ENCODE measurements around the gene ARPP21. TPM values are rescaled to one million over a fixed set of nuclear protein-coding genes. Genes with fewer than 3 reads are reported as not detected.

The ARPP21 gene
- total RNA-seq, 1 experiment from 2014 or later, result not detected

DNA sequence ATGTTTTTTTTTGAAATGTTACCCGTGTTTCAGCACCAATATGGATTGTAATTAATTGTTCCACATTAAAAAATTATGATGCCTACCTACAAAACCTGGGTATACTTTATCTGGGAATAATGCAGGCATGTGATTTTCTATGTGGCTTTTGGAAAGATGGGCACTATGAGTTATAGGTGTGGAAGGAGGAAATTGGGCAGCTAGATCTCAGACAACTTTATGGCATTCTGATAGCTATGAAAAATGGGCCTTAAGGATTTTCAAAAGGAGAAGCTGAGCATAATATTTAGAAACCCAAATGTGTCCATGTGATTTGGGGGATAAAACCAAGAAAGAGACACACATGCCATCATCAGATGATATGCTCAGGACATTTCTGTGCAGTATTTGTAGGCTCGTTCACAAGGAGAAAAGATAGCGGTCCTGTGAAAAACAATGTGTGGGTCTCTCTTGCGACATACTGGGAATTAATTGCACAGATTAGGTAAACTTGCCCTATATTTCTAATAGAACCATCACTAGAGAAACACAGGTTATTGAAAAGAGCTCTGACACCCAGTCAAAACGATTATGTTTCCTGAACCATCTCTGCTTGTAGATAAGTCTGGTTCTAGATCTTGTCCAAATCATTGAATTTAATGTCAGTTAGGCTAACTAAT is 35.3 kb downstream of the ARPP21 start:
- no peak for DNase-seq (ENCODE audit: extremely low read depth, low read depth)

DNA sequence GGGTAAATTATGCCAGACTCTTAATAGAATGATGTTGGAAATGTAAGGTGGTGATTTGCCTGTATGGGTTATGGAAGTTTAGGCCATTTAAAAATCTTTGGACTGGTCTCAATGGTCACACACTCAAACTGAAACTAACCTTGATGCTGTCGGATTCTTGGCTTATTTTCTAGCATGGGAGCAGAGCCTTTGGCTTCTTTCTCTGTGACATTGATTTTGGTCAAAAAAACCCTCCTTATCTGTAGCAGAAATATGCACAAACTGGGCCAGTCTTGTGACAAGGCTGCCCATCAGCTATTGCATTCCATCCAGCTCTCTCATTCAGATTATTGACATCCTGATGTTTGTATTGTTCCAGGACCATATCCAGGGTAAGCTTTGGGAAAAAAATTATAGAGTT is 35.9 kb downstream of the ARPP21 start:
- no peak for DNase-seq (ENCODE audit: extremely low read depth, low read depth)

DNA sequence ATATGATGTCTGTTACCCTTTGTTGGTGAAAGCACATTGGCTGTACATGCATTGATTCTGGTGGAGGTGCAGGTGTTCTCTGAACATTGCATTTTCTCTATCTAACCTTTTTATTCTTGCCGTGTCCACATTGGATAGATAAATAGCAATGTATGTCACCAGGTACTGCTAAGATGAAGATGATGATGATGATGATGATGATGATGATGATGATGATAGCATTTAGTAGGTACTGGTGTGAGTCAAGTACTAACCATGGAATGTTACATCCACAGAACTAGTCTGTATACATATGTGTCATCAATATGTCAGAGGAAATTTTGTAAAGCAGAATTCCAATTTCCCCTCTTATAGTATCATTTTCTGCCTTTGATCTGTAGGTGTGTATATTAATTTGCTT is 36.3 kb downstream of the ARPP21 start:
- no peak for DNase-seq (ENCODE audit: extremely low read depth, low read depth)

DNA sequence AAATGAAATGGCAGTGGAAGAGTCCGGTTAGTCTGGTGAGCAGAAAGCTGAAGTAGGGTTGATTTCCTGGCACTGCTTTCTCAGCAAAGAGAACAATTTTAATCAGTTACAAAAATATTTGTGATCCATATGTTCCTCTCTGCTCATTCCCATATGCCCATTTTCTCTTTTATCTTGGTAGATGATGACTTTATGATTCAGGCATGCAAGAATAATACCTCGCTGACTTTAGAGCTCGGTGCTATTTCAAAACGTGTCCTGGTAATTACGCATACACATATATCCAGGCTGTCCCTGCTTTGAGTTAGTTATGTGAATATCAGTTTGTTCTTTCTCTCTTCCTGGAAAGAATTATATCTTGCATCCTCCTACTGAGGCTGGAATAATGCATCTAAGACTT is 38.5 kb downstream of the ARPP21 start:
- no peak for DNase-seq (ENCODE audit: extremely low read depth, low read depth)

DNA sequence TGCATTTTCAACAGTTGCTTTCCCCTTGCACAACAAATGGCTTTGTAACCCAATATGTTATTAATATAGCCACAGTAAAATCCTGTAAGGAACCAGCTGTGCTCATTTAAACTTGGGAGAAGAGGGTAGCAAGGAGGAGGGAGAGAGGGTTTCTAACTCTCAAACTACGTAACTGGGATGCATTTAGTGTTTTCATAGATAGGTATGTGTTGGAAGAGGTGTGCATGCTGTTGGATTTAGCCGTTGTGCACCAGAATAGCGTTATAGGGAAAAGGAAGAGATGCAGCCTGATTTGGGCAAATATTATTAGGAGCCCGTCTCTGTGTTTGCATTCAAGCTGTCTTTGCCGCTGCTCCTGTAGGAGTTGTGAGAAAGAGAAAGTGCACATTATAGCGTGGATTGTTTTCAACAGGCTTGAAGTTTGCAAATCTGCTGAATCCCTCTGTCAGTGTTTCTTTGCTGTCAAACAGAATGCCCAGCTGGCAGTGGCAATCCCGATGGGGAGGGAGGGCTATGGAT is 39.4 kb downstream of the ARPP21 start:
- DNase-seq (ENCODE audit: extremely low read depth, low read depth), result no peak

DNA sequence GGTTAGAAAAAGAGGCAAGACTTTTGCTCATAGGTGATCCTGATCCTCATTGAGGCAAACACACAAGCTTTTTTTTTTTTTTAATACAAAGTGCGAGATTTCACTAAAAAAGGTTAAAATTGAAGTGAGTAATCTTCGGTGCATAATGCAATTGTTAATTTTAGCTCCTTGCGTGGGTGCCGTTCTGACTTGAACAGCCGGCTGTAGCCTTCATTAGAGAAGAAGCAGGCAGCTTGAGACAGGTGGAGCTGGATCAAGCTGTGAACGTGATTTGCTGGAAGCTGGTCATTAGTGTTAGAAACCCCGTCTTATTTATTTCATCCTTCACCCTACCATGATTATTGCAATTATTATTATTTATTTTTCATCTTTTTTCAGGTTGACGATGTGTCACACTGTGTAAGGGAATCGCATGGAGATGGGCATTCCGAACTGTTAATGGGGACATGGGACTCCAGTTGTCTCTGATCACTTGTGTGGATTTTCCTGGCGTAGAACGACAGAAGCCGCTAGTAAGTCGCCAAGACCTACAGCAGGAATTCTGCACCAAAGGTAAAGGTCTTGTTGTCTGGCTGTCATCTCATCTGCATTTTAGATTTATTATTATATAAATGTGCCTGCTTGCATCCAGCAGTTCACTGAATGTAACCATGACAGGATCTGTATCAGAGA is 40.2 kb downstream of the ARPP21 start:
- DNase-seq (ENCODE audit: extremely low read depth, low read depth), result no peak

DNA sequence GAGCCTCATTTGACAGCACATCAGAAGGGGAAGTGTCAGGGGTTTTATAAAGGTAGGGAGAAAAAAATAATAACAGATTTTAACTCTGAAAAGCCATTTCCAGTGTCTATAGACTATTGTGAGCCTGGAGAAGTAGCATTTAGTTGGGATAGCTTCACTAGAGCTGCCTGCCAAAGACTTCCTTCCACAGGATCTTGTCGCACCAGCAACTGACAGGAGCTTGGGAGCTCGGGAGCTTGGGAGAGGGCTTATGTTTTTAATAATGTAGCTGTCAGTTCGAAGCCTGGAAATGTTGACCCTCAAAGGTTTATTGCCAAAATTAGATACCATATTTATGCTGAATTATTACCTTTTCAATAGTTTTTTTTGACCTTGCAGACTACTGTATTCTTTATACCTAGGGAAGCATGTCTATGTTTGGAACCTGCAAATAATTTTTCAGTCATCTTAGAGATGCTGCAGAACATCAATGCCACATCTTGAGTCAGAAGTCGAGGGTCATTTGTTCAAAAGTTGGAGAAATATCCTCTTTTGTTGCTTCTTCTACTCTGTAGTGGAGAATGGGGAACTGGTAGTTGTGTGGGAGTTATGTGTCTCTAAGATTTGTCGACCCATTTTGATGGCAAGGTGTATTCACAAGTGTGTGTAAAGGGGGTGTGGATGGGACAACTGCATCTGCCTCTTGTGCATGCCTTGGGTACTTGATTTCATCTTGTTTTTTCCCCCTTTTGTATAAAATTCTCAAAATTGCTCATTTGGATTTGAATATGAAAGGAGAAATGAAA is 41.7 kb downstream of the ARPP21 start:
- no peak for DNase-seq (ENCODE audit: extremely low read depth, low read depth)

DNA sequence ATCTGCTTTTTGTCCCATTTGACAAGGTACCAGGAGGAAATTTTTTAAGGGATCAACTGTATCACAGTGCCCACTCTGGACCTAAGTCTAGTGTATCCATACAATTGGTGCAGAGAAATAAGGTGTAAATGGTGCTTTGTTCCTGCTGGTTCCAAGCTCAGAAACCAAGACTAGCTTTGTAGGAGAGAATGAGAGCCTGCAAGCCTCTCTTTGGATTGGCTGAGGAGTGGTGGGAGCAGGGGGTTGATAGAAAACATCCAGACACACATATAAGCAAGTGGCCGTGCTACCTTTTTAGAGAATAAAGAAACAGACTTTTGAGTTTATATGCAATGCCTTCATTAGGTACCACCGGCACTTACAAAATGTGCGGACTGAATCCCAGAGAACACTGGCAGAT is 45.8 kb downstream of the ARPP21 start:
- no peak for DNase-seq (ENCODE audit: extremely low read depth, low read depth)

DNA sequence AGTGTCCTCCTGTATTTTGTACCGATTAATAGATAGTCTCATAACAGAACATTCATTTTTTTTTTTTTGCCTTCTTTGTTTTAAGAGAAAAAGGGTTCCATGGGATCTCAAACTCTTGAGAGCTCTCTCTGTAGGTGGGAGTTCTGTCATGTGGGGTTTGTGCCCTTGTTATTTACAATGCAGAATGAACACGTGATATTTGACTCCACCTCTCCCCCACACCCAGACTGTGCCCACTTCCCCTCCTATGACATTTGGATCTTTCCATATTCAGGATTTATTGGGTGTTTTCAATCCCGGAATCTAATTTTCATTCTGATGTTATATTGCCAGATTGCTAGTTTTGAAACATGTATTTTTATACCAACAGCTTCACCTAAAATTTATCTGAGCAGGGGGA is 49.5 kb downstream of the ARPP21 start:
- no peak for DNase-seq (ENCODE audit: extremely low read depth, low read depth)

DNA sequence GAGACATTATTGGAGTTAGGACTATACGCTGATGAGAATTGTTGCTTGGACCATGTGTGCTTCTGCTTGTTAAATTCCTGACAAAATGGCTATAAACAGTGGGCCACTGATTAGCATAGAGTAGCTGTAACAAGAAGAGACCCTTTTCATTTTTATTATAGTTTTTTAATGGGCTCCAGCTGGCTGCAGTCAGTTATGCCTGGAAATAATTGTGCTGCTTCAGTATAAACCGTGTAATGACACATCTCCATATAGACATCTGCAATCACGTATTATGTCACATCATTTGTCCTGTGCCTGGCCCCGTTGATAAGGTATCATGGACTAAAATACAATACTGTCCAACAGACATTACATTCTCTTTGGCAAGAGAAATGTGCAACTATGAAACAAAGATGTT is 50.9 kb downstream of the ARPP21 start:
- DNase-seq (ENCODE audit: extremely low read depth, low read depth), result no peak

DNA sequence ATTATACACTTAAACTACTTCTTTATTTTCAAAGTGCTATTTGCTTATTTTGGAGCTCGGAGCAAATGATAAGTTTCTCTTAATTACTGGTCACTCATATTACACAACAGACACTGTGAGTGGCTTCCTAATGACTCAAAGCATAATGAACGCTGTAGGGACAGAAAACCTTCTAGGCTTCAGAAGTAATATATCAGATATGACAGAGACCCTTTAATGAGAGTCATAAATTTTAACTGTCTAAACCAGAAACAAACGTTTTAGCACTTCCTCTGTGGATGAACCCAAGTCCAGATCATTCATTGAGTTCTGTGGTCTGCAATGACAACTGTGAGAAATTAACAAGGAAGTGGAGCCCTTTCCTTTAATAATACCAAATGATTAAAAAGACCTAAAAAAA is 66.6 kb downstream of the ARPP21 start:
- no peak for DNase-seq (ENCODE audit: extremely low read depth, low read depth)

DNA sequence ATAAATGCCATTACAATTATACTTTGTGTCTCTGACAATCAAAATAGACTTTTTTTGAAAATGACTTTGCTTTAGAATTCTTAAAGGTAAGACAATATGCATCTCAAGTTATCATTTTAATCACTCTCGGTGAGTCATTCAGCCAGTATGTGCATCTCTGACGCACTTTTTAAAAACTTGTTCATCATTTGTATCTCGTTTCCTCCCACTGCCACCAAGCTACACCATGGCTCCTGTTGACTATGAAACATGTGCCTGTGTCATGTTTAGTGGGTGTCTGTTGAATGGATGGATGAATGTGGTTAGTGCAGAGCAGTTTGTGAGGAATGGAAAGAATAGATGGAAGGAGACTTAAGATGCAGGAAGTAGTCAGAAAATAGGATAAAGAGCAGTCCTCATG is 68.6 kb downstream of the ARPP21 start:
- DNase-seq (ENCODE audit: extremely low read depth, low read depth), result no peak

DNA sequence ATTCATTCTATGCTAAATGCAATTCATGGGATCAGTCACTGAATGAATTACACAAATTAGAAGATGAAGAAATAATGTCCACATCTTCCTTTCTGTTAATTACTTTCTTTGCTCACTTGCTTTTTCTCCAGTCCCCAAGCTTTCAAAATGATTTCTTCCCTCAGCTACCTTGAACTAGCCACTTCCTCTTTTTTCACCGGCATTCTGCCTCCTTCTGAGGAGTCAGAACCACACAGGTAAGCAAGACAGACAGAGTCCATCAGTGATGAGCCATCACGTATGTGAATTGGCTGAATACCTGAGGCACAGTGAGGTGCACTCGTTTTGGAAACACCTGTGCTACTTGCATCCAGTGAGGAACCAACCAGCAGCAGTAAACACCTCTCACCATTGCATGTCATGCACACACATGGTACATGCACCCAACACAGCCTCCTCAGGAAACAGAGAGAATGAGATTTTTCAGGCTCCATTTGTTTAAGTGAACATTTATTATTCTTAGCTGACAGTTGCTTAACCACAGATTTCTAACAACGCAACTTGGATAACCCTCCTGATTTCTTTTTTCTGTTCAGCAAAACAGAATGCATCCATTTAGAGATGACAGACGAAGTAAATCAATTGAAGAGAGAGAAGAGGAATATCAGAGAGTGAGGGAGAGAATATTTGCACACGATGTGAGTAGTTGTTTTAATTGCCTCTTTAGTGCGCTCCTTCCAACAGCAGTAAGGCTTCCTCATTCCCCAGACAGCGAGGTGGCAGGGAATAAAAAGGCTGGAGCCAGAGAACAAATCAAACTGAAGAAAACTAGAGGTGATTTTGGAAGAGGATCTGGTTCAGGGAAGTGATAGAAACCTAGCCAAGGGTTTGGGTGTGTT is 69.3 kb downstream of the ARPP21 start:
- no peak for DNase-seq (ENCODE audit: extremely low read depth, low read depth)

DNA sequence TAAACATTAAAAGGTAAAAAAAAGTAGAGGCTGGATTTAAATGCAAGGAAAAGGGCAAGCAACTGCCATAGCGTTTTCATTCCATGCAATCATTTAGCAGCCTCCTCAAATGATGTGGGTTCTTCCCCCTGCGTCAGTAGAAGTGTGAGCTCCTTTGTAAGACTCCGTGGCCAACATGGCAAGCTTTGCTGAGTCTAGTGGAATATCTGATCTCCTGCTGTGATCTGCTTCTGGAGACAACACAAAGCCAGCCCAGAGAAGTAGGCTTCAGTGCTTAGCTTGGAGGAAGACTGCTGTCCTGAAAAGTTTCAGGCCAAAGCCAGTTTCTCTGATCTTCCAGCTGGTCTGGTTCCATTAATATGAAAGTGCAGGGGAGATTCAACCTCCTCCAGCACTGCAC is 70.4 kb downstream of the ARPP21 start:
- DNase-seq (ENCODE audit: extremely low read depth, low read depth), result no peak

DNA sequence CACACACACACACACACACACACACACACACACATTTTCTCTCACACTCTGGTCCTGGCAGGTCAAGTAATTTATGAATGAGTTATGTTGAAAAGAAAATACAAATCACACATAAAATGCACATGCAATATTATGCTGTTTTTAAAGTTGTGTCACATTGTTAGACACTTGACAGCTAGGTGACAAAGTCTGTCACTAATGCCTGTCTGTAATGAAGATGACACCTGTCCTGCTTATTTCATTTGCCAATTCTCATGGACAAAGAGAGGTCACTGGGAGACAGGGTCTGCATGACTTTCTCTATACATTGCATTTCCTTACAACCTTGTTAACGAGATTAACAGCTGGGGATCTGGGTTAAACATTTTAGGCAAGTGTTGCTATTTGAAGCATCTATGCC is 71.2 kb downstream of the ARPP21 start:
- DNase-seq (ENCODE audit: extremely low read depth, low read depth), result no peak

DNA sequence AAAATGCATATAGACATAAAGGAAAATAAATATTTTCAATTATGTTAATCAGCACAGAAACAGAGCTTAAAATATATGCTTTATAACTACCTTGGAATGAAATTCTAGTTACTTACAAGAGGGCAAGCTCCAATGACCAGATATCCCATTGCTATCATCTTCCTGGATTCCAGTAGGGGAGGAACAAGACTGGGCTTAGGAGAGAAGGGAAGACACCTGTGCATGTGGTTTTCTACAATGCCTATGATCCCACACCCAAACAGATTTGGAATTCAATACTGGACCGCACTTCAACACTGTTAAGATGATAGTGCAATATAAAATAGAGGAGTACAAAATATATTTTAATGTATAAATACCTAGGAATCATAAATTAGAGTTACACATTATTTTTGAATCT is 79.6 kb downstream of the ARPP21 start:
- no peak for DNase-seq (ENCODE audit: extremely low read depth, low read depth)

DNA sequence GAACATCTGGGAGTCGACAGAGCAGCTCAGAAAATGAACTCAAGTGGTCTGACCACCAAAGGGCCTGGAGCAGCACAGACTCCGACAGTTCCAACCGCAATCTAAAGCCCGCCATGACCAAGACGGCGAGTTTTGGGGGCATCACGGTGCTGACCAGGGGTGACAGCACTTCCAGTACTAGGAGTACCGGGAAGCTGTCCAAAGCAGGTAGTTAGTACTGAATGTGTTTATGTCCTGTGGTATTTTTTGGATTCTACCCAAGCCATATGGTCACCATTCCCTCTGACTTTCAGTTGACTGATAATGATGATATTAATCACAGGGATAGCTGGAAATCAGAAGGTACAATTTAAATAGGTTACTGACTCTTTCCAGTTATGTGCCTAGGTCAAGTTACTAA is 82.3 kb downstream of the ARPP21 start:
- no peak for DNase-seq (ENCODE audit: extremely low read depth, low read depth)

DNA sequence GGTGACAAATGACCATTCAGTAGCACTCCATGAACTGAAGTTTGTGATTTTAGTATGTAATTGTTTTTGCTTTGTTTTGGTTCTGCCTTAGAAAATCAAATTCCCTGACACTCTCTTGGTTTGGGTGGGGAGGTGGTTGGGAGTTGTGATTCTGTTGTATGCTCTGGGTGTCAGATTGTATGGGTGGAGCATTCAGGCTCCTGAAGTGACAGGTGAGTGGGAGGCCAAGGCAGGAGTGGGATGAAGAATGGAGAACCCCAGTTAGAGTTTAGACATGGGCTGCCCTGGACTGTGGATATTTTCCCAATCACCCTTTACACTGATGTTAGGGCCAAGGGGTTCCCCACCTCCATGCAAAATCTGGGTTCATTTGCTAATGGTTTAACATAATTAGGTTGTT is 83.6 kb downstream of the ARPP21 start:
- no peak for DNase-seq (ENCODE audit: extremely low read depth, low read depth)

DNA sequence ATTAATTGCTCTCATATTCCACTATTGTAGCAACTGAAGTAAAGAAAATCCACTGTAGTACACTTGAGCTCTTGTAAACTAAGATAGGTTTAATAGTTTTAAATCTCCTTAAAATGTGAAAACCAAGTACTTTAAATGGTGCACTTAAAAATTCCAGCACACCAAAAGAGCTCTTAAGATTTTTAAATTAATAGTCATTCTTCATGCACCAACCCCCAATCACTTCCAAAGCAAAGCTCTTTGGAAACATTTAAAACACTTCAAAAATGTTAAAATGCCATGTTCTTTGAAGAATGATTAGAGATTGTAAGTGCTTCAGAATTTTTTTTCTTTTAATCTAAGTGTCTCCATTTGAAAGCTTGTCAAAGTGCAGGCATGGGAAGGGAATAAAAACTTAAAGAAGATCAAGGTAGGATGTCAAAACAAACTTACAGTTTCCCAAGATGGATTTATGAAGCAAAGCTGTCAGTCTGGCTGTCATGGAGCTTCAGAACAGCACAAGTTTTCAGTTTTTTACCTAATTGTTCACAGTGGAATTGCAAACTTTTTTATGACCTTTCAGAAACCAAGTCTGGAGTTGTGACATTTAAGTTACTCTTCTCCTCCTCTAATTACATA is 84.3 kb downstream of the ARPP21 start:
- DNase-seq (ENCODE audit: extremely low read depth, low read depth), result no peak

DNA sequence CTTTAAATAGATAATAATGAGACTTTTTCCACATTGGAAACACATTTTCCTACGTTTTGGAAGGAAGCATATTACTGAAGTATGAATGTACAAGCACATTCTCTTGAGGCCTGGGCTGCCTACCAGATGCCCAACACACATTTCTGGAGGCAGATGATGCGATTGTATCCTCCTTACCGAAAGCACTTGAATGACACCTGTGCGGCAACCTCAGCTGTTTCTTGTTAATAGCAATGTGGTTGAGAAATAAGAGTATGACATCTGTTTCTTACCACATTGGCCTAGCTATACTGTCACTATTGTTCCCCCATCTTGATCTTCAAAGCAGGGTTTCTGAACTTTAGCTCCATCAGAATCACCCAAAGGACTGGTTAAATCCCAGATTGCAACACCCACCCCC is 84.8 kb downstream of the ARPP21 start:
- no peak for DNase-seq (ENCODE audit: extremely low read depth, low read depth)

All from NCI-H460 (cell line).